GM21737 (cell line): ENCODE results near the gene RREB1.

Experiments used
- ATAC-seq: cut with Tn5 transposase; IDR thresholded peaks from one replicate; pipeline ENCODE4 v1.9.1; 2021; ENCODE audit warnings: mild to moderate bottlenecking, moderate library complexity; ENCODE audit not compliant: unreplicated experiment

Gene RREB1, protein sequence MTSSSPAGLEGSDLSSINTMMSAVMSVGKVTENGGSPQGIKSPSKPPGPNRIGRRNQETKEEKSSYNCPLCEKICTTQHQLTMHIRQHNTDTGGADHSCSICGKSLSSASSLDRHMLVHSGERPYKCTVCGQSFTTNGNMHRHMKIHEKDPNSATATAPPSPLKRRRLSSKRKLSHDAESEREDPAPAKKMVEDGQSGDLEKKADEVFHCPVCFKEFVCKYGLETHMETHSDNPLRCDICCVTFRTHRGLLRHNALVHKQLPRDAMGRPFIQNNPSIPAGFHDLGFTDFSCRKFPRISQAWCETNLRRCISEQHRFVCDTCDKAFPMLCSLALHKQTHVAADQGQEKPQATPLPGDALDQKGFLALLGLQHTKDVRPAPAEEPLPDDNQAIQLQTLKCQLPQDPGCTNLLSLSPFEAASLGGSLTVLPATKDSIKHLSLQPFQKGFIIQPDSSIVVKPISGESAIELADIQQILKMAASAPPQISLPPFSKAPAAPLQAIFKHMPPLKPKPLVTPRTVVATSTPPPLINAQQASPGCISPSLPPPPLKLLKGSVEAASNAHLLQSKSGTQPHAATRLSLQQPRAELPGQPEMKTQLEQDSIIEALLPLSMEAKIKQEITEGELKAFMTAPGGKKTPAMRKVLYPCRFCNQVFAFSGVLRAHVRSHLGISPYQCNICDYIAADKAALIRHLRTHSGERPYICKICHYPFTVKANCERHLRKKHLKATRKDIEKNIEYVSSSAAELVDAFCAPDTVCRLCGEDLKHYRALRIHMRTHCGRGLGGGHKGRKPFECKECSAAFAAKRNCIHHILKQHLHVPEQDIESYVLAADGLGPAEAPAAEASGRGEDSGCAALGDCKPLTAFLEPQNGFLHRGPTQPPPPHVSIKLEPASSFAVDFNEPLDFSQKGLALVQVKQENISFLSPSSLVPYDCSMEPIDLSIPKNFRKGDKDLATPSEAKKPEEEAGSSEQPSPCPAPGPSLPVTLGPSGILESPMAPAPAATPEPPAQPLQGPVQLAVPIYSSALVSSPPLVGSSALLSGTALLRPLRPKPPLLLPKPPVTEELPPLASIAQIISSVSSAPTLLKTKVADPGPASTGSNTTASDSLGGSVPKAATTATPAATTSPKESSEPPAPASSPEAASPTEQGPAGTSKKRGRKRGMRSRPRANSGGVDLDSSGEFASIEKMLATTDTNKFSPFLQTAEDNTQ (N-terminal part only)

GRCh38 chr6:7107578-7108195 lies at the start of gene RREB1:
Gene RREB1, plus strand, starts transcription at chr6:7107961. Its CDS starts 73,951 bp downstream, at chr6:7181912.
- ATAC-seq: peak; percentile 48

DNA sequence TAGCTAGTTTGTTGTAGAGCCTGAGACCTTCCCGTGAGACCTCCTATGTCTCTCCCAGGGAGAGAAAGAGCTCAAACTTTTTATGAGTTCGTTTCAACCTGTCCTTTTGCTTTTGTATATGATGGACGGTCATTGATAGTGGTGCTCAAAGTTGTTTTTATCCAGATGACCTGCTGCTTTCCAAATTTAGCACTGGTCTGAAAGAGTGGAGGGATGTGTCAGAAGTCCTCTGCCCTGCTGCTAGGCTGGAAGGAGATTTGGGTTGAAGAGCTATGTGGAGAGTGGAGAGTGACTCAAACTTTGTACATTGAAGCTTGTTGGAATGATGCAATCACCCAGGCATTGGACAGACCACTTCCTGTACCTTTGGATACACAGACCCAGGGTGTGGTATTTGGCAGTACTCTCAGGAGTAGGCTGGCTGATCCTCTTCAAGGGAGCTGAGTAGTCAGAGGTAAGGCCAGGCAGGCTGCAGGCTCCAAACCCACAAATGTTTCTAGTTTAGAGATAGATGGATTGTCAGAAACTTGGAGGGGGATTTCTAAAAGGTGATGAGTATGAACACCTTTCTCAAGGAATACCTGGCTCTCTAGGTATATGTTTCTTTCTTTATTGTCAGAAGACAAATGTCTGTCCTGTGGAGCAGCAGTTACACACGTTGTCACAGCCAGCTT lies 49.4 kb upstream of the RREB1 start:
- ATAC-seq: no peak

DNA sequence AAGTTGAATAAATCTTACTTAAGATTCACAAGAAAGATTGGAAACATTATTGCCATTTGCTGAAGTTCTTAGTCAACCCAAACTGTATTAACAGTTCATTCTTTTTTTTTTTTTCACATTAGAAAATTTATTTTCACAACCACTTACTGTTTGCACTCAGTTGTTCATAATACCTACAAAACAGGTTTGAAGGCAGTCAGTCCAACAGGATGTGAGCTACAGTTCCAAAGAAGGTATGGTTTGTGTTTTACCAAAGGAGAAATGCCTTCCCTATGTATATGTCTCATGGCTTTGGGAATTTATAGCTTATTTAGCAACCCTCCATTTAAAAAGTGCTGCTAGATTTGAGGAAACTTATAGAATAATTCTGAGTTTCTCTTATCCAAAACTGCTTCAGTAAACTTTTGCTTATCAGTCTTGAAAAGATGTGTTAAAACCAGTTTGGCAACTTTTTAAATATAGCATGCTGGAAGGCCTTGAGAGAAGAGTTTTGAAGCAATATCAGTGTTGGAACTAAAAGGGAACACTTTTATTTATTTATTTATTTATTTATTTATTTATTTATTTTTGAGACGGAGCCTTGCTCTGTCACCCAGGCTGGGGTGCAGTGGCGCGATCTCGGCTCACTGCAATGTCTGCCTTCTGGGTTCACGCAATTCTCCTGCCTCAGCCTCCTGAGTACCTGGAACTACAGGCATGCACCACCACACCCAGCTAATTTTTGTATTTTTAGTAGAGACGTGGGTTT lies 46.8 kb upstream of the RREB1 start:
- ATAC-seq: no peak

DNA sequence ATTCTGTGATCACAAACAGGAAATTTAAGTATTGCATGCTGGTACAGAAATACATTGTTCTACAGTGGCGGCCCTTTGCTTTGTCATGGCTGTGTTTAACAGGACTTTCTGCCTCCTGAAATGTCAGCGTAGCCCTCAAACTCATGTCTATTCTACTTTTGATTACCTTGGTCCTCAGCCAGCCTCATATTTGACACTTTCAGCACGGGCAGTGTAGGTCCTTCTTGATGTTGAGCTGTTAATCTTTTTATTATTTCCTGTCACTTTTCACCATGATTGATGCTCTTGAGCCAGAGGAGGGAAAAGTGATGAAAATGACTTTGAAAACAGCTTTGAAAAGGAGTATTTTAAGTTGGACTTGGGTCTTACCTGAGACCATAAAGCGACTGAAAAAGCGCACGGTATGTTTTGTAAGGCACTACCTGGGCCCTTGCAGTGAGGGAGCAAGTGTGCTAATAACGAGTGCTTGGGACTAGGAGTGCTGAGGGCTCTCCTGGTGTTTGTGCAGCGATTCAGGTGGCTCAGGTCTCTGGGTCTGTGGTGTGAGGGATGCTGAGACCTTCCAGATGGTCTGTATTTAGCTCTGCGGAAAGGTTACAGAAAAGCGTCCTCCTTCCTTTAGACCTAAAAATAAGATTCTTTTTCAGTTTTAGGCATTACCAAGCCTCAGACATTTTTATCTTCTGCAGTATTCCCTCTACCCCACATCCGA lies 45.2 kb upstream of the RREB1 start:
- ATAC-seq: no peak

- no peak for ATAC-seq
Observed at GRCh38 chr6:7067305-7067704, 40.5 kb upstream of the RREB1 start.

DNA sequence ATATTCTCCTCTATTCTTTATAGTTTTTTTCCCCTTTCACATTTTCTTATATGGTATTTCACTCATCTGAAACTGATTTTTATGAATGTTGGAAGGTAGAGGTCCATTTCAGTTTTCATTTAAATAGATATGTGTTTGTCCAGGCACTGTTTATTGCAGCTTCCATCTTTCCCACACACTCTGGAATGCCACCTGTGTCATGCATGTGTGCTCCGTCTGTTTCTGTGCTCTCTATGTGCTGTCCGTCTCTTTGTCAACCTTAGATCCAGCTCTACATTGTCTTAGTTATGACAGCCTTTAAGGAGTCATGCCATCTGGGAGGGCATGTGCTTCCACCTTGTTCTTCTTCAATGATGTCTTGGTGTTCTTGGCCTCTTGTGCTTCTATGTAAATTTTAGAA lies 36.4 kb upstream of the RREB1 start:
- no peak for ATAC-seq

DNA sequence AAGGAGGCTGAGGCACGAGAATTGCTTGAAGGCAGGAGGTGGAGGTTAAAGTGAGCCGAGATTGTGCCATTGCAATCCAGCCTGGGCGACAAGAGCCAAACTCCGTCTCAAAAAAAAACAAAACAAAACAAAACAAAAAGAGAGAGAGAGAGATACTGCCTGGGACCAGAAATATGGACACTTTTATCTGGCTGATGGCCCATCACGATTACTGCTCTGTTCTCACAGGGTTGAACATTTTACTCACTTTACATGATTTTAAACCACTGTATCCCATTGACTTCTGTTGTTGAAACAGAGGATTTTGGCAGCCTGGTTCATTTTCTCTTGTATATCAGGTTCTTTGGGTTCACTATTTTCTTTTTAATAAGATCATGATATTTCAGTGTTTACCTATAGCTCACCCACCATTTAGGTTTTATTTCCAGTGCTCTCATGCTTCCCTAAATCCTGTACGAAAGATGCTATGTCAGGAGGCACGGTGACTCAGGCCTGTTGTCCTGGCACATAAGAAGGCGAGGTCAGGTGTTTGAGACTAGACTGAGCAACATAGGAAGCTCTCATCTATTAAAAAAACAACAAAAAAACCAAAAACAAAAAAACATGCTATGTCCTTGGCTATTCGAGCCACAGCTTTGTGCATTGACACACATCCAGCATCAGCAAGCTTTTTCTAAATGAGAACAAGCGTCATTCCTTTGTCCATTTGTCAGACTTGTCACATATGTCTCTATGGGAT lies 34.5 kb upstream of the RREB1 start:
- peak; percentile 12 for ATAC-seq

DNA sequence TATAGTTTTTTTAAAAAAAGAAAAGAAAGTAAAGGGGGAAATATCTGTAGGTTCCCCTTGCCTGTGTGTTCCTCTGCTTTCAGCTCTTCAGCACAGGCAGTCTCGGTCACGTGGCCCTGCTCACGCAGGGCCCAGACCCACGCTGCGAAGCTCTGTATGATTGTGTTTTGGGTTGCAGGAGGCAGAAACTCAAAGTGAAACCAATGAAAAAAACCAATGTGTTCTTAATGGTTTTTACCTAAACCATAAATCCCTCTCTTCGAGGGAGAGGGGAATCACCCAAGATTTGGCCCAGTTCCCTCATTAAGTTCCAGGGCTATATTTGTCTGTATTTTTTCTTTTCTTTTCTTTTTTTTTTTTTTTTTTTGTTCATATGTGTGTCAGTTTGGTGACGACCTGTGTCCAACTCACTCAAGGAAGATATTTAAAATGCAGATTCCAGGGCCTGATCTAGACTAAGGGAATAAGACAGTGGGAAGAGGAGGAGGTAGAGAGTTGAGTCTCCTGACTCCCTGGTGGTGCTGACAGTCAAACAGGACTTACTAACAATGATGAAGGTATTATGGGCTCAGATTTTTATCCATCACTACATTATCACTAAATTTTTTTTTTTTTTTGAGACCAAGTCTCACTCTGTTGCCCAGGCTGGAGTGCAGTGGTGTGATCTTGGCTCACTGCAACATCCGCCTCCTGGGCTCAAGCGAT lies 33.8 kb upstream of the RREB1 start:
- ATAC-seq: peak; percentile 98

DNA sequence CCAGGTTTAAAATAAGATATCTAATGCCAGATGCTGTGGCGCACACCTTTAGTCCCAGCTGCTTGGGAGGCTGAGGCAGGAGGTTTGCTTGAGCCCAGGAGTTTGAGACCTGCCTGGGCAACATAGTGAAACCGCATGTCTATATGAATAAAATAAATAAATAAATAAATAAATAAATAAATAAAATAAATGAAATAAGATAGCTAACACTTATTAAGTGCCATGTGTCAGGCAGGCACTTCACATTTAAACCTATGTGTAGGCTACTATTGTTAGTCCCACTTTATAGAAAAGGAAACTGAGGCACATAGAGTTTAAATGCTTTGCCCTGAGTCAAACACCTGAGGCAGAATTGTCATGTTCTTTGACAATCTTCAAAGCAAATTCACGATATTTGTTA lies 32.9 kb upstream of the RREB1 start:
- no peak for ATAC-seq

DNA sequence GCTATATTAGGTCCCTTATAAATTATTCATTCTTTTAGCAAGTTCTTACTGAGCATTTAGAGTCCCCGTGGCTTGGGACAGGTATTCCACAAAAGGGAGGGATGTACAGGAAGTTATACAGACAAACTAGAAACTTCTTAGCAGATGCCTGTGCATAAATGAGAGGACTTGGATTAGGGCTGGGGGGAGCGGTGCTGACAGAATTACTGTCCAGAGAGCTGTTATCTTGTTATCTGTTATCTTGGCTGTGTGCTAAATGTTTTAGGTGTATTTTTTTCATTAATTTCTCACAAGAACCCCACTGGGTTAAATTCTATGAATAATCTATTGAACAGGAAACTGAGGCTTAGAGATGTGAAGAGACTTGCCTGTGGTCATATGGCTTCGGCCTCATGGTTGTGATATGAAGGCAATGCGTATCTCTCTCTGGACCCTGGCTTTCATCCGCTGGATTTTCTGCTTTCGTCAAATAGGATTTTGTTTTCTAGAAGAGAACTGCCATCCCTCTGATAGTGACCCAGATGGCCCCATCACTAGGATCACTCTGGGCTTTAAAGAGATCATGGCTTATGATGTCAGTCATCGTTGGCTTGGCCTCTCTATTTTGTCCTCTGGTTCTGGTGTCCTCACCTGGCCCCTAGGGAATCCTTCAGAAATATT lies 32.3 kb upstream of the RREB1 start:
- no peak for ATAC-seq

- no peak for ATAC-seq
Observed at GRCh38 chr6:7077856-7078255, 29.9 kb upstream of the RREB1 start.

DNA sequence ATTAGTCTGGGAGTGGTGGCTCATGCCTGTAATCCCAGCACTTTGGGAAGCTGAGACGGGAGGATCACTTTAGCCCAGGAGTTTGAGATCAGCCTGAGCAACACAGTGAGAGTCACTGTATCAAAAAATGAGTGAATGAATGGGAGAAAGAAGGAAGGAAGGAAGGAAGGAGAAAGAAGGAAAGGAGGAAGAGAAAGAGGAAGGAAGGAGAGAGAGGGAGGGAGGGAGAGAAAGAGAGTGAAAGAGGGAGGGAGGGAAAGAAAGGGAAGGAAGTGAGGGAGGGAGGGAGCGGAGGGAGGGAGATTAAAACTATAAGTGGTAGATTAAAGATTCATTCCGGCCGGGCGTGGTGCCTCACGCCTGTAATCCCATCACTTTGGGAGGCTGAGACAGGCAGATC lies 28.9 kb upstream of the RREB1 start:
- ATAC-seq: no peak

GRCh38 chr6:7080311-7080710 lies 27.4 kb upstream of the RREB1 start:
- no peak for ATAC-seq

GRCh38 chr6:7085911-7086310 lies 21.9 kb upstream of the RREB1 start:
- ATAC-seq: peak; percentile 34

DNA sequence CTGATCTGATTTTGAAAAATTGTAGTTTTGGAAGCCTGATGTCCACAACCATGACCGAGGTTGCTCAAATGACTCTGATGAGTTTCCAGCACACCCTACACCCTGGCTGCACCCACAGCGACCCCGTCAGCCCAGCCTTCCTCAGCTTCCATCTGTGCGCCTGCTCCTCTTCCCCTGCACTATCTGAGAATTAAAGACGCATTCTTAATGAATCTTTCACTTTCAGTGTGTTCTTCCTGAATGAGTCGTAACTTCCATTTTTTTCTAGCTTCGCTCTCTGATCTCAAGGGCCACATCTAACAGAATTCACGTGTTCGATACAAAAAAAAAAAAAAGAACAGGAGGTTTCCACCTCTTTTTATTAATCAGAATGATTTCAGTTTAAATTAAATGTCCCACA lies 21.3 kb upstream of the RREB1 start:
- ATAC-seq: peak; percentile 53

- no peak for ATAC-seq
Observed at GRCh38 chr6:7087066-7087465, 20.7 kb upstream of the RREB1 start.

DNA sequence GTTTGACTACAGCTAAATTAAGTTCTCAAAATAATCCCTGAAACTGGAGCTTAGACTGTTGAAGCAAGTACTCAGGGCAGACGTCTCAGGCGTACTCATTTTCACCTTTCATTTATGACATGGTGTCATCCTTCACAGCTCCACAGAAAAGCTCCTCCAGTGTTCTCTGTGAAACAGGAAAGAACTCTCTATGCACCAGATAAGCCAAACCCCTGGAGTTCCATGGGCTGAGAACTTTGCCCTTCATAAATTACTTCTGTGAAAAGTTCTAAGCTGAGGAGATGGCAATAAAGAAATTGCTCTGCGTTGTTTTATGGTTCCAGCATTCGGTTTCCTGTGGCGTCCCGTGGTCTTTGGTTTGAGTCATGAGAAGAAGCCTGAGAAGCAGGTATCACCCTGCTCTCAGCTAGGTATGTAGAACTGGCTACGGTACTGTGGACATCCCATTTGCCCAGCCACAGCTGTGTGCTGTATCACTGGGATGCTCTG lies 20.2 kb upstream of the RREB1 start:
- ATAC-seq: peak; percentile 60
